SK-N-SH (cell line): ENCODE results near the gene ZNF496. TPM values are rescaled to one million over a fixed set of nuclear protein-coding genes. Genes with fewer than 3 reads are reported as not detected.

Experiments
- CTCF ChIA-PET: fragments of 300-600, 350-600 bp; formaldehyde crosslinking; extraction: SDS; loops from one replicate; lab custom pipeline; 2021; lab: Yijun Ruan, JAX
- POLR2A ChIA-PET: fragments of 350-600 bp; sonication (Branson Sonifier 250); formaldehyde crosslinking; extraction: SDS; loops from one replicate; lab custom pipeline; 2020; ENCODE audit warnings: antibody characterized with exemption, inconsistent platforms; lab: Yijun Ruan, JAX
- DNase-seq: peaks from one replicate; pipeline ENCODE4 v3.0.0; 2012
- H2AFZ ChIP-seq: fragments of 200-600 bp; sonication (generic); 2 replicates; pipeline ENCODE4 v1.8.1; 2016; ENCODE audit warnings: antibody characterized with exemption, mild to moderate bottlenecking, low read depth
- H3F3A ChIP-seq: fragments of 200-600 bp; sonication (generic); replicated peaks from 2 replicates; pipeline ENCODE3; 2016; ENCODE audit warnings: antibody characterized with exemption, mild to moderate bottlenecking; ENCODE audit not compliant: insufficient read depth
- H3K27ac ChIP-seq, 2 experiments: fragments of 200-500 bp in 1 of 2; fragments of 200-600 bp in 1 of 2; sonication (Bioruptor generic) in 1 of 2; sonication (generic), shearing (Covaris generic) in 1 of 2; 2 replicates each; pipeline versions ENCODE4 v1.5.1 to v1.6.1; 2014 to 2016; ENCODE audit warnings: low read depth in 2 of 2, inconsistent platforms in 1 of 2, low read length in 1 of 2, mild to moderate bottlenecking in 1 of 2, mixed read lengths in 1 of 2
- H3K27me3 ChIP-seq: fragments of 200-600 bp; sonication (generic), shearing (Covaris generic); 2 replicates; pipeline ENCODE4 v1.6.1; 2016; ENCODE audit warnings: mixed run types; ENCODE audit not compliant: insufficient read depth
- H3K36me3 ChIP-seq, 2 experiments: fragments of 200-500 bp in 1 of 2; fragments of 200-600 bp in 1 of 2; sonication (Bioruptor generic) in 1 of 2; sonication (generic) in 1 of 2; replicated peaks in 1 of 2; 2 replicates each; pipeline versions ENCODE3 to v1.5.1; 2014 to 2016; ENCODE audit warnings: low read length in 1 of 2, mild to moderate bottlenecking in 1 of 2; ENCODE audit not compliant: insufficient read depth in 2 of 2, control insufficient read depth in 1 of 2
- H3K4me1 ChIP-seq, 2 experiments: fragments of 200-500 bp in 1 of 2; fragments of 200-600 bp in 1 of 2; sonication (Bioruptor generic) in 1 of 2; sonication (generic), shearing (Covaris generic) in 1 of 2; 2 replicates each; pipeline versions ENCODE4 v1.5.1 to v1.6.1; 2014 to 2016; ENCODE audit warnings: low read depth in 1 of 2, low read length in 1 of 2, mixed run types in 1 of 2; ENCODE audit not compliant: insufficient read depth in 2 of 2, control insufficient read depth in 1 of 2
- H3K4me2 ChIP-seq: fragments of 200-600 bp; sonication (generic), shearing (Covaris generic); 2 replicates; pipeline ENCODE4 v1.6.1; 2017; ENCODE audit warnings: mixed run types
- H3K4me3 ChIP-seq, 2 experiments: fragments of 200-500 bp in 1 of 2; fragments of 200-600 bp in 1 of 2; sonication (Bioruptor generic) in 1 of 2; sonication (generic), shearing (Covaris generic) in 1 of 2; 2 replicates each; pipeline versions ENCODE4 v1.5.1 to v1.8.1; 2014 to 2016; ENCODE audit warnings: low read depth in 2 of 2, inconsistent platforms in 1 of 2, low read length in 1 of 2, mild to moderate bottlenecking in 1 of 2, mixed read lengths in 1 of 2, moderate library complexity in 1 of 2
- H3K79me2 ChIP-seq: fragments of 200-600 bp; sonication (generic); 2 replicates; pipeline ENCODE4 v1.8.1; 2017; ENCODE audit warnings: mild to moderate bottlenecking; ENCODE audit not compliant: insufficient read depth
- H3K9ac ChIP-seq: fragments of 200-600 bp; sonication (generic); 2 replicates; pipeline ENCODE4 v1.6.1; 2017; ENCODE audit warnings: mixed run types
- H3K9me2 ChIP-seq: fragments of 200-600 bp; sonication (generic); 2 replicates; pipeline ENCODE4 v1.6.1; 2017; ENCODE audit warnings: mixed run types
- H3K9me3 ChIP-seq: fragments of 200-600 bp; sonication (generic); 2 replicates; pipeline ENCODE4 v1.6.1; 2017; ENCODE audit warnings: mixed run types, mild to moderate bottlenecking, moderate library complexity
- H4K20me1 ChIP-seq: fragments of 200-600 bp; sonication (generic); 2 replicates; pipeline ENCODE4 v1.6.1; 2017; ENCODE audit warnings: mild to moderate bottlenecking, mixed run types; ENCODE audit not compliant: insufficient read depth
- ELF1 ChIP-seq: IDR thresholded peaks from 2 replicates; pipeline ENCODE4 v1.4.0; 2012
- EP300 ChIP-seq, 2 experiments: IDR thresholded peaks; 2 replicates each; pipeline versions ENCODE4 v1.4.0 to v1.6.1; 2012; ENCODE audit warnings: borderline replicate concordance in 1 of 2, low read depth in 1 of 2, low read length in 1 of 2
- FOSL2 ChIP-seq: IDR thresholded peaks from 2 replicates; pipeline ENCODE4 v1.4.0; 2012; ENCODE audit warnings: low read depth, mild to moderate bottlenecking, moderate library complexity, borderline replicate concordance
- JUND ChIP-seq: IDR thresholded peaks from 2 replicates; pipeline ENCODE4 v1.4.0; 2012
- NFIC ChIP-seq: IDR thresholded peaks from 2 replicates; pipeline ENCODE4 v1.4.0; 2012; ENCODE audit warnings: borderline replicate concordance
- PBX3 ChIP-seq: IDR thresholded peaks from 2 replicates; pipeline ENCODE4; 2012
- POLR2AphosphoS5 ChIP-seq: IDR thresholded peaks from 2 replicates; pipeline ENCODE4 v1.6.1; 2012; ENCODE audit warnings: low read depth, low read length
- REST ChIP-seq: IDR thresholded peaks from 2 replicates; pipeline ENCODE4 v1.6.1; 2012; ENCODE audit warnings: mild to moderate bottlenecking, low read depth, low read length, moderate library complexity
- SIN3A ChIP-seq: IDR thresholded peaks from 2 replicates; pipeline ENCODE4 v1.6.1; 2012; ENCODE audit warnings: low read depth, mild to moderate bottlenecking, low read length, moderate library complexity, borderline replicate concordance
- SMC3 ChIP-seq: IDR thresholded peaks from 2 replicates; pipeline ENCODE4 v1.6.1; 2012; ENCODE audit warnings: low read depth, low read length, improper control_type of control experiment
- TCF12 ChIP-seq: IDR thresholded peaks from 2 replicates; pipeline ENCODE4 v1.4.0; 2012
- TEAD4 ChIP-seq: IDR thresholded peaks from 2 replicates; pipeline ENCODE4 v1.4.0; 2012; ENCODE audit warnings: mild to moderate bottlenecking, borderline replicate concordance; ENCODE audit not compliant: insufficient read depth
- WGBS: methylation state at CpG from one replicate; pipeline ENCODE4 v1.1.6; 2017; ENCODE audit warnings: low lambda C conversion rate; 5-methylcytosine and 5-hydroxymethylcytosine counted together
- polyA plus RNA-seq, 3 experiments: library from polyadenylated mRNA; depleted of rRNA; stranded (reverse); fragments of >200 nt; gene quantifications; 2 replicates each; pipeline ENCODE4 v1.2.3, GENCODE V29; 2012

ZNF496 gene
- polyA plus RNA-seq, 1 of the 3 experiments (the other 2 are of a cell fraction) = 23.2 TPM

DNA sequence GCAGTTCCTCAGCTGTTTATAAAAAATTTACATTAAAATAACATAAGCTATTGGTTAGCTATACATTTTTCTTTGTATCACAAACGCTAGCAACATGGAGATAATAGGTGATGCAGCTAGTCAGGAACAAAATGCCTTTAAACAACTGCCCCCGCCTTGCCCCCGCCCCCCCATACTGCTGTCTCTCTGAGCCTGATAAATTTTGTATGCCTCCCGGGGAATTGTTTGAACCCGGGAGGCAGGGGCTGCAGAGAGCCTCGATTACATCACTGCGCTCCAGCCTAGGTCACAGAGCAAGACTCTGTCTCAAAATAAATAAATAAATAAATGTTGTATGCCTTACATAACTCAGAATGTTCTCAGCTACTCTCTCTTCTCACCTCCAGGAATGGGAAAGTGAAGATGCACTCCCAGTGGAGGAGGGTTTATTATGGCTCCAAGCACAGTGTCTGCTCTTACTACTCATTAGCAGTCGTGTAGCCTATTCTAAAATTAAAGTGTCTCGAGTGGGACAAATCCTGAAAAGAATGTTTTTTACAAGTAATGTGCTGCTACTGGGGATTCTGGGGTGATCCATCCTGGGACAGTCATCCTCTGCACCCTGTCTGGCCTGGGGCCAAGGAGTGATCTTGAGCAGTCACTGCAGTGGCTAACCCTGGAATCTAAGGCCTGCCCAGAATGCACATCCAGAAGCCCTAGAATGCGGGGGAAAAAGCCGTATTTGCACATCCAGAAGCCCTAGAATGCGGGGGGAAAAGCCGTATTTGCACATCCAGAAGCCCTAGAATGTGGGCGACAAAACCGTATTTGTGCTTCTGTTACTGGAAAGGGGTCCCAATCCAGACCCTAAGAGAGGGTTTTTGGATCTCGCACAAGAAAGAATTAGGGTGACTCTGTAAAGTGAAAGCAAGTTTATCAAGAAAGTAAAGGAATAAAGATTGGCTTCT is 39.4 kb upstream of the ZNF496 start:
- Histone ChIP-seq H3K36me3 (no peaks in the 10 kb centered on the region), H3K79me2 (no peaks in the 10 kb centered on the region), H3K9me2 (no peaks in the 10 kb centered on the region), H3K9ac (no peak overlapping the region), H4K20me1 (no peaks in the 10 kb centered on the region), H3K4me2 (no peak overlapping the region), H3K9me3 (no peaks in the 10 kb centered on the region), H3F3A (peaks cover 4% of the 10 kb centered on the region), H3K27ac (no peak overlapping the region), H3K4me3 (no peak overlapping the region), H2AFZ (no peak overlapping the region; the same call in 1 of the 2 replicates), H3K27me3 (no peaks in the 10 kb centered on the region), H3K4me1 (peaks cover 0 to 4% of the 10 kb centered on the region in 2 experiments; a peak in 1 of 4 replicates)
- ChIA-PET POLR2A (no interaction called here), CTCF (no interaction called here)
- 65% methylated on average over 16 of the region's 16 CpGs for WGBS
- no peak for DNase-seq
- TF ChIP-seq POLR2AphosphoS5 (peak; percentile 52; the same call in 1 of the 2 replicates), TCF12 (peak; percentile 88), SIN3A (no peak), NFIC (peak; percentile 86), SMC3 (no peak), FOSL2 (peak; percentile 23; the same call in 1 of the 2 replicates), TEAD4 (peak; percentile 60; the same call in 1 of the 2 replicates), PBX3 (peak; percentile 70), EP300 (IDR thresholded peaks at IDR 0.05; ENCODE audit: borderline replicate concordance in 1 of 2, low read depth in 1 of 2, low read length in 1 of 2) (0 out of 4 replicates have a peak, but pooled peaks of 1 of the 2 experiments have one; percentile 17), ELF1 (no peak), JUND (peak; percentile 17), REST (no peak)
